ENCODE measurements around the gene ARHGEF7. TPM values are rescaled to one million over a fixed set of nuclear protein-coding genes. Genes with fewer than 3 reads are reported as not detected.

ARHGEF7 gene
- total RNA-seq, 1 donor from 2014 or later = 73.7 TPM

GRCh38 chr13:111289251-111289650 is 174.1 kb downstream of the ARHGEF7 start:
- H3K36me3 Mint-ChIP-seq (ENCODE audit: low read depth, unreplicated experiment) = peaks cover 17% of the 10 kb centered on the region
- H3K4me3 Mint-ChIP-seq (ENCODE audit: unreplicated experiment) = no peak overlapping the region
- H3K27me3 Mint-ChIP-seq (ENCODE audit: low read depth, unreplicated experiment) = no peaks in the 10 kb centered on the region

GRCh38 chr13:111291908-111292307 is 176.8 kb downstream of the ARHGEF7 start:
- Histone ChIP-seq H3K79me2 (ENCODE audit: insufficient read depth, low read length) (peaks cover 3% of the 10 kb centered on the region), H2AFZ (ENCODE audit: low read depth, low read length) (no peak overlapping the region), H3K36me3 (ENCODE audit: insufficient read depth, low read length) (peaks cover 38% of the 10 kb centered on the region), H3K4me3 (ENCODE audit: insufficient read depth, low read depth, low read length) (no peak overlapping the region), H3K27ac (ENCODE audit: low read depth, low read length) (no peak overlapping the region), H3K27me3 (ENCODE audit: insufficient read depth, low read length) (no peaks in the 10 kb centered on the region), H3K9ac (ENCODE audit: low read length) (no peak overlapping the region), H4K20me1 (ENCODE audit: insufficient read depth, low read length) (peaks cover 12% of the 10 kb centered on the region), H3K4me1 (ENCODE audit: insufficient read depth, low read length) (no peaks in the 10 kb centered on the region), H3K4me2 (ENCODE audit: low read length) (no peak overlapping the region), H3K9me3 (ENCODE audit: insufficient read depth, low read depth, low read length) (no peaks in the 10 kb centered on the region)
- Mint-ChIP-seq H3K9me3 (ENCODE audit: unreplicated experiment) (no peaks in the 10 kb centered on the region), H3K4me3 (ENCODE audit: unreplicated experiment) (no peak overlapping the region), H3K4me1 (ENCODE audit: low read depth, unreplicated experiment) (no peaks in the 10 kb centered on the region), H3K27ac (ENCODE audit: unreplicated experiment) (no peak overlapping the region), H3K36me3 (ENCODE audit: low read depth, unreplicated experiment) (peaks cover 14% of the 10 kb centered on the region), H3K27me3 (ENCODE audit: low read depth, unreplicated experiment) (no peaks in the 10 kb centered on the region)
- no peak for DNase-seq (ENCODE audit: low read depth)
- no peak for FAIRE-seq
- no peak for TF ChIP-seq CTCF (IDR thresholded peaks at IDR 0.05; ENCODE audit: insufficient read depth, low read depth, low read length)

More at GRCh38 chr13:111289251-111289650, 174.1 kb downstream of the ARHGEF7 start:
- Histone ChIP-seq H3K4me2 (ENCODE audit: low read length) (no peak overlapping the region), H3K4me3 (ENCODE audit: insufficient read depth, low read depth, low read length) (no peak overlapping the region), H3K9me3 (ENCODE audit: insufficient read depth, low read depth, low read length) (no peaks in the 10 kb centered on the region), H3K79me2 (ENCODE audit: insufficient read depth, low read length) (peaks cover 5% of the 10 kb centered on the region), H3K4me1 (ENCODE audit: insufficient read depth, low read length) (no peaks in the 10 kb centered on the region), H3K27ac (ENCODE audit: low read depth, low read length) (no peak overlapping the region), H2AFZ (ENCODE audit: low read depth, low read length) (no peak overlapping the region), H4K20me1 (ENCODE audit: insufficient read depth, low read length) (peaks cover 7% of the 10 kb centered on the region), H3K9ac (ENCODE audit: low read length) (no peak overlapping the region), H3K27me3 (ENCODE audit: insufficient read depth, low read length) (no peaks in the 10 kb centered on the region), H3K36me3 (ENCODE audit: insufficient read depth, low read length) (peaks cover 40% of the 10 kb centered on the region)
- no peaks in the 10 kb centered on the region for H3K9me3 Mint-ChIP-seq (ENCODE audit: unreplicated experiment)
- no peaks in the 10 kb centered on the region for H3K4me1 Mint-ChIP-seq (ENCODE audit: low read depth, unreplicated experiment)
- FAIRE-seq (no peak), DNase-seq (ENCODE audit: low read depth) (no peak)
- H3K27ac Mint-ChIP-seq (ENCODE audit: unreplicated experiment) = peak overlapping the region; percentile 18
- TF ChIP-seq CTCF (IDR thresholded peaks at IDR 0.05; ENCODE audit: insufficient read depth, low read depth, low read length) = no peak
- no peak for TF ChIP-seq EZH2 (IDR thresholded peaks at IDR 0.05; ENCODE audit: insufficient read depth, low read length)

GRCh38 chr13:111292710-111293485 is 177.8 kb downstream of the ARHGEF7 start:
- no peak overlapping the region for H2AFZ ChIP-seq (ENCODE audit: low read depth, low read length)
- H3K9ac ChIP-seq (ENCODE audit: low read length) = no peak overlapping the region
- Mint-ChIP-seq H3K27ac (ENCODE audit: unreplicated experiment) (no peak overlapping the region), H3K9me3 (ENCODE audit: unreplicated experiment) (no peaks in the 10 kb centered on the region), H3K4me1 (ENCODE audit: low read depth, unreplicated experiment) (no peaks in the 10 kb centered on the region), H3K27me3 (ENCODE audit: low read depth, unreplicated experiment) (no peaks in the 10 kb centered on the region), H3K4me3 (ENCODE audit: unreplicated experiment) (no peak overlapping the region), H3K36me3 (ENCODE audit: low read depth, unreplicated experiment) (peaks cover 10% of the 10 kb centered on the region)
- peaks cover 5% of the 10 kb centered on the region for H3K79me2 ChIP-seq (ENCODE audit: insufficient read depth, low read length)
- TF ChIP-seq EZH2 (IDR thresholded peaks at IDR 0.05; ENCODE audit: insufficient read depth, low read length) = no peak
- no peak for TF ChIP-seq CTCF (IDR thresholded peaks at IDR 0.05; ENCODE audit: insufficient read depth, low read depth, low read length)
- H3K4me2 ChIP-seq (ENCODE audit: low read length) = no peak overlapping the region
- H3K9me3 ChIP-seq (ENCODE audit: insufficient read depth, low read depth, low read length) = no peaks in the 10 kb centered on the region
- H3K27ac ChIP-seq (ENCODE audit: low read depth, low read length) = no peak overlapping the region
- FAIRE-seq (no peak), DNase-seq (ENCODE audit: low read depth) (no peak)
- H3K4me1 ChIP-seq (ENCODE audit: insufficient read depth, low read length) = no peaks in the 10 kb centered on the region
- no peak overlapping the region for H3K4me3 ChIP-seq (ENCODE audit: insufficient read depth, low read depth, low read length)
- peaks cover 42% of the 10 kb centered on the region for H3K36me3 ChIP-seq (ENCODE audit: insufficient read depth, low read length)
- H3K27me3 ChIP-seq (ENCODE audit: insufficient read depth, low read length) = no peaks in the 10 kb centered on the region
- H4K20me1 ChIP-seq (ENCODE audit: insufficient read depth, low read length) = peaks cover 9% of the 10 kb centered on the region
